Measurements from ENCODE around the gene POLDIP3. TPM values are rescaled to one million over a fixed set of nuclear protein-coding genes. Genes with fewer than 3 reads are reported as not detected.
A peak's percentile ranks its signal among the peaks of the same experiment; 100 is the strongest.
"Not testable (repeated sequence)": the region's sequence is repeated elsewhere in the genome, so short reads cannot be mapped to it uniquely, and the experiment has no call there.

Gene POLDIP3
- total RNA-seq, 5 donors from 2014 or later (not counting 1 experiment from before 2014, with no cell fraction given): 66.5 to 83.8 (median 81.0) TPM

- DNase-seq: no peak
- no peaks in the 10 kb centered on the region for H3K9me3 ChIP-seq
- ATAC-seq (replicated peaks in 1 of 4): no peak
- POLR2A ChIA-PET: no interaction called here
- no peak overlapping the region for H3K27ac ChIP-seq (ENCODE audit: low read length)
- Mint-ChIP-seq H3K36me3 (no peaks in the 10 kb centered on the region), H3K27ac (peak overlapping the region in 1 of 2 donors; percentile 17), H3K4me3 (no peak overlapping the region), H3K4me1 (peaks cover 0 to 6% (median 5%) of the 10 kb centered on the region in 3 donors), H3K27me3 (no peaks in the 10 kb centered on the region), H3K9me3 (no peaks in the 10 kb centered on the region)
- no peak overlapping the region for H3K4me3 ChIP-seq (ENCODE audit: control insufficient read depth in 1 of 2, extremely low read depth in 1 of 2, low read length in 1 of 2)
- no peaks in the 10 kb centered on the region for H3K36me3 ChIP-seq (ENCODE audit: control insufficient read depth in 2 of 2, extremely low read depth in 1 of 2, insufficient read depth in 1 of 2, low read length in 1 of 2)
- 59% methylated on average over 6 of the region's 8 CpGs for WGBS (ENCODE audit: insufficient coverage)
- H3K4me1 ChIP-seq (ENCODE audit: control insufficient read depth in 1 of 2, extremely low read depth in 1 of 2, insufficient read depth in 2 of 2, low read length in 2 of 2): no peaks in the 10 kb centered on the region
- CTCF ChIA-PET: interaction anchor here in 1 of 2 donors (0.6 kb wide), 2 partner anchors 21 to 126 kb away, joined by 3 read pairs; no protein-coding TSS in a partner anchor
- no peaks in the 10 kb centered on the region for H3K27me3 ChIP-seq (replicated peaks in 1 of 2; ENCODE audit: control insufficient read depth in 2 of 2, extremely low read depth in 1 of 2, insufficient read depth in 2 of 2, low read length in 1 of 2)
Observed at GRCh38 chr22:42562279-42562678, 52.4 kb downstream of the POLDIP3 start.

- ChIA-PET POLR2A (no interaction called here), CTCF (interaction anchor here in 1 of 2 donors (0.6 kb wide), 1 partner anchor 21 kb away, joined by 3 read pairs; no protein-coding TSS in a partner anchor)
- no peak overlapping the region for H3K27ac Mint-ChIP-seq
- H3K4me3 ChIP-seq (ENCODE audit: control insufficient read depth in 1 of 2, extremely low read depth in 1 of 2, low read length in 1 of 2): no peak overlapping the region
- H3K27me3 Mint-ChIP-seq: no peaks in the 10 kb centered on the region
- H3K4me1 ChIP-seq (ENCODE audit: control insufficient read depth in 1 of 2, extremely low read depth in 1 of 2, insufficient read depth in 2 of 2, low read length in 2 of 2): no peaks in the 10 kb centered on the region
- ATAC-seq (replicated peaks in 1 of 4): no peak
- no peak overlapping the region for H3K27ac ChIP-seq (ENCODE audit: low read length)
- no peak for DNase-seq
- H3K9me3 ChIP-seq: no peaks in the 10 kb centered on the region
- H3K4me1 Mint-ChIP-seq: peaks cover 0 to 6% (median 5%) of the 10 kb centered on the region in 3 donors
- no peaks in the 10 kb centered on the region for H3K27me3 ChIP-seq (replicated peaks in 1 of 2; ENCODE audit: control insufficient read depth in 2 of 2, extremely low read depth in 1 of 2, insufficient read depth in 2 of 2, low read length in 1 of 2)
- no peak overlapping the region for H3K4me3 Mint-ChIP-seq
- no peaks in the 10 kb centered on the region for H3K9me3 Mint-ChIP-seq
- 69% methylated on average over 3 of the region's 5 CpGs for WGBS (ENCODE audit: insufficient coverage)
- no peaks in the 10 kb centered on the region for H3K36me3 ChIP-seq (ENCODE audit: control insufficient read depth in 2 of 2, extremely low read depth in 1 of 2, insufficient read depth in 1 of 2, low read length in 1 of 2)
- H3K36me3 Mint-ChIP-seq: no peaks in the 10 kb centered on the region
Observed at GRCh38 chr22:42561856-42562255, 52.8 kb downstream of the POLDIP3 start.

GRCh38 chr22:42560781-42561180 lies 53.9 kb downstream of the POLDIP3 start:
- no peaks in the 10 kb centered on the region for H3K9me3 Mint-ChIP-seq
- H3K9me3 ChIP-seq: no peaks in the 10 kb centered on the region
- CTCF ChIA-PET: no interaction called here
- H3K36me3 ChIP-seq (ENCODE audit: control insufficient read depth in 2 of 2, extremely low read depth in 1 of 2, insufficient read depth in 1 of 2, low read length in 1 of 2): no peaks in the 10 kb centered on the region
- H3K27me3 Mint-ChIP-seq: no peaks in the 10 kb centered on the region
- H3K27ac ChIP-seq (ENCODE audit: low read length): no peak overlapping the region
- POLR2A ChIA-PET: no interaction called here
- H3K27ac Mint-ChIP-seq: no peak overlapping the region
- no peak overlapping the region for H3K4me3 ChIP-seq (ENCODE audit: control insufficient read depth in 1 of 2, extremely low read depth in 1 of 2, low read length in 1 of 2)
- WGBS (ENCODE audit: insufficient coverage): 91% methylated on average over 7 of the region's 7 CpGs
- H3K4me1 ChIP-seq (ENCODE audit: control insufficient read depth in 1 of 2, extremely low read depth in 1 of 2, insufficient read depth in 2 of 2, low read length in 2 of 2): no peaks in the 10 kb centered on the region
- DNase-seq (peak in 1 of 35 experiments; percentile 38), ATAC-seq (replicated peaks in 1 of 4) (peak in 1 of 4 experiments; percentile 55)
- no peak overlapping the region for H3K4me3 Mint-ChIP-seq
- H3K36me3 Mint-ChIP-seq: no peaks in the 10 kb centered on the region
- peaks cover 0 to 6% (median 5%) of the 10 kb centered on the region in 3 donors for H3K4me1 Mint-ChIP-seq
- no peaks in the 10 kb centered on the region for H3K27me3 ChIP-seq (replicated peaks in 1 of 2; ENCODE audit: control insufficient read depth in 2 of 2, extremely low read depth in 1 of 2, insufficient read depth in 2 of 2, low read length in 1 of 2)

GRCh38 chr22:42560381-42560780 lies 54.3 kb downstream of the POLDIP3 start:
- Mint-ChIP-seq H3K27ac (no peak overlapping the region), H3K9me3 (no peaks in the 10 kb centered on the region), H3K4me3 (no peak overlapping the region), H3K4me1 (peaks cover 0 to 6% (median 5%) of the 10 kb centered on the region in 3 donors), H3K27me3 (no peaks in the 10 kb centered on the region), H3K36me3 (no peaks in the 10 kb centered on the region)
- no peak for DNase-seq
- H3K27ac ChIP-seq (ENCODE audit: low read length): no peak overlapping the region
- no peaks in the 10 kb centered on the region for H3K27me3 ChIP-seq (replicated peaks in 1 of 2; ENCODE audit: control insufficient read depth in 2 of 2, extremely low read depth in 1 of 2, insufficient read depth in 2 of 2, low read length in 1 of 2)
- H3K9me3 ChIP-seq: no peaks in the 10 kb centered on the region
- H3K4me3 ChIP-seq (ENCODE audit: control insufficient read depth in 1 of 2, extremely low read depth in 1 of 2, low read length in 1 of 2): no peak overlapping the region
- H3K36me3 ChIP-seq (ENCODE audit: control insufficient read depth in 2 of 2, extremely low read depth in 1 of 2, insufficient read depth in 1 of 2, low read length in 1 of 2): no peaks in the 10 kb centered on the region
- WGBS (ENCODE audit: insufficient coverage): 82% methylated on average over 7 of the region's 8 CpGs
- CTCF ChIA-PET: no interaction called here
- no peak for ATAC-seq (replicated peaks in 1 of 4)
- no peaks in the 10 kb centered on the region for H3K4me1 ChIP-seq (ENCODE audit: control insufficient read depth in 1 of 2, extremely low read depth in 1 of 2, insufficient read depth in 2 of 2, low read length in 2 of 2)
- POLR2A ChIA-PET: no interaction called here

GRCh38 chr22:42553475-42554361 lies 61.0 kb downstream of the POLDIP3 start, which contains the start of gene SERHL2:
TSS of gene SERHL2 (plus strand) at chr22:42553956. CDS start at chr22:42554021, 65 bp downstream.
- Mint-ChIP-seq H3K27me3 (no peaks in the 10 kb centered on the region), H3K4me1 (peaks cover 11 to 28% (median 17%) of the 10 kb centered on the region in 3 donors), H3K9me3 (no peaks in the 10 kb centered on the region), H3K36me3 (no peaks in the 10 kb centered on the region), H3K27ac (peak within 1 kb of the TSS in 1 of 2 donors; percentile 52), H3K4me3 (peak within 1 kb of the TSS; percentile 74 to 84 (median 79))
- DNase-seq: peak; percentile 26 to 92 (median 78)
- Histone ChIP-seq H3K27me3 (replicated peaks in 1 of 2; ENCODE audit: control insufficient read depth in 2 of 2, extremely low read depth in 1 of 2, insufficient read depth in 2 of 2, low read length in 1 of 2) (peaks cover 0 to 7% of the 10 kb centered on the region in 2 experiments), H3K4me3 (ENCODE audit: control insufficient read depth in 1 of 2, extremely low read depth in 1 of 2, low read length in 1 of 2) (peak within 1 kb of the TSS; percentile 59 to 62), H3K9me3 (no peaks in the 10 kb centered on the region), H3K4me1 (ENCODE audit: control insufficient read depth in 1 of 2, extremely low read depth in 1 of 2, insufficient read depth in 2 of 2, low read length in 2 of 2) (peaks cover 5 to 27% of the 10 kb centered on the region in 2 experiments), H3K27ac (ENCODE audit: low read length) (no peak within 1 kb of the TSS), H3K36me3 (ENCODE audit: control insufficient read depth in 2 of 2, extremely low read depth in 1 of 2, insufficient read depth in 1 of 2, low read length in 1 of 2) (no peaks in the 10 kb centered on the region)
- WGBS (ENCODE audit: insufficient coverage): 2% methylated on average over 74 of the region's 75 CpGs
- ATAC-seq (replicated peaks in 1 of 4): peak; percentile 90 to 96 (median 95)
- CTCF ChIA-PET: no interaction called here
- POLR2A ChIA-PET: interaction anchor here in 1 of 2 donors (0.5 kb wide), 1 partner anchor 9 kb away, joined by 4 read pairs; no protein-coding TSS in a partner anchor

GRCh38 chr22:42552294-42552647 lies 62.4 kb downstream of the POLDIP3 start:
- CTCF ChIA-PET, POLR2A ChIA-PET: not testable (repeated sequence)

More at GRCh38 chr22:42552294-42552647, 62.4 kb downstream of the POLDIP3 start:
- DNase-seq; H3K9me3 Mint-ChIP-seq; ATAC-seq (replicated peaks in 1 of 4); H3K27me3 Mint-ChIP-seq; H3K27me3 ChIP-seq (replicated peaks in 1 of 2; ENCODE audit: control insufficient read depth in 2 of 2, extremely low read depth in 1 of 2, insufficient read depth in 2 of 2, low read length in 1 of 2); H3K36me3 Mint-ChIP-seq; H3K36me3 ChIP-seq (ENCODE audit: control insufficient read depth in 2 of 2, extremely low read depth in 1 of 2, insufficient read depth in 1 of 2, low read length in 1 of 2); H3K9me3 ChIP-seq: not testable (repeated sequence)
- peak overlapping the region; percentile 73 to 79 (median 74) for H3K4me3 Mint-ChIP-seq
- peak overlapping the region; percentile 83 to 88 for H3K27ac Mint-ChIP-seq
- WGBS (ENCODE audit: insufficient coverage): 94% methylated on average over 2 of the region's 6 CpGs
- Histone ChIP-seq H3K4me1 (ENCODE audit: control insufficient read depth in 1 of 2, extremely low read depth in 1 of 2, insufficient read depth in 2 of 2, low read length in 2 of 2) (peaks cover 5 to 27% of the 10 kb centered on the region in 2 experiments), H3K27ac (ENCODE audit: low read length) (peak overlapping the region; percentile 57), H3K4me3 (ENCODE audit: control insufficient read depth in 1 of 2, extremely low read depth in 1 of 2, low read length in 1 of 2) (peak overlapping the region in 1 of 2 donors; percentile 37)
- H3K4me1 Mint-ChIP-seq: peaks cover 11 to 28% (median 17%) of the 10 kb centered on the region in 3 donors

Data from T-cell (primary cell).